OCI-LY7 (cell line): ENCODE results near the gene ENOSF1.

ENCODE experiments used
- EZH2phosphoT487 ChIP-seq: fragments of 200-600 bp; sonication (generic); IDR thresholded peaks from 2 replicates; pipeline ENCODE4 v1.6.1; 2018; ENCODE audit warnings: low read depth, borderline replicate concordance, mild to moderate bottlenecking, mixed run types, antibody characterized with exemption, low read length, moderate library complexity, mixed read lengths
- TF ChIP-seq, protein P1 (sequence below): fragments of 200-600 bp; sonication (generic); conservative IDR thresholded peaks from 2 replicates; pipeline ENCODE4 v1.5.1; 2014; ENCODE audit warnings: mild to moderate bottlenecking, antibody characterized with exemption, low read length, moderate library complexity, mixed read lengths

DNA sequence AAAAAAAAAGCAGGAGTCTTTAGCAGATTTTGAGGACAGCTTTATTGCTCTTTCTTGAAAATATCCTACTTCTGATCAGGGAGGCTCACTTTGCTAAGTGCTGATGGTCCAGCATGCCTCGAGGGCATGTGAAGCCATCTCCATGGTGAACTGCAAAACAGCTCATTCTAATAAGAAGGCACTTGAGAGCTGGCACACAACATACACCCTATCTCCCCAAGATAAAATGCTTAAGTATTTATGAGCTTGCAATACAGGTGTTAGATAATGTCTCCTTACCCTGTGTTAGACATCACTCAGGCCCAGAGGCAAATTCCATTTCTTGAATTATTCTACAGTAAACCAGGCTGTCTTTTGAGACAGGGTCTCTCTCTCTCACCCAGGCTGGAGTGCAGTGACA lies 2.7 kb downstream of the ENOSF1 start:
- TF ChIP-seq, protein P1, sequence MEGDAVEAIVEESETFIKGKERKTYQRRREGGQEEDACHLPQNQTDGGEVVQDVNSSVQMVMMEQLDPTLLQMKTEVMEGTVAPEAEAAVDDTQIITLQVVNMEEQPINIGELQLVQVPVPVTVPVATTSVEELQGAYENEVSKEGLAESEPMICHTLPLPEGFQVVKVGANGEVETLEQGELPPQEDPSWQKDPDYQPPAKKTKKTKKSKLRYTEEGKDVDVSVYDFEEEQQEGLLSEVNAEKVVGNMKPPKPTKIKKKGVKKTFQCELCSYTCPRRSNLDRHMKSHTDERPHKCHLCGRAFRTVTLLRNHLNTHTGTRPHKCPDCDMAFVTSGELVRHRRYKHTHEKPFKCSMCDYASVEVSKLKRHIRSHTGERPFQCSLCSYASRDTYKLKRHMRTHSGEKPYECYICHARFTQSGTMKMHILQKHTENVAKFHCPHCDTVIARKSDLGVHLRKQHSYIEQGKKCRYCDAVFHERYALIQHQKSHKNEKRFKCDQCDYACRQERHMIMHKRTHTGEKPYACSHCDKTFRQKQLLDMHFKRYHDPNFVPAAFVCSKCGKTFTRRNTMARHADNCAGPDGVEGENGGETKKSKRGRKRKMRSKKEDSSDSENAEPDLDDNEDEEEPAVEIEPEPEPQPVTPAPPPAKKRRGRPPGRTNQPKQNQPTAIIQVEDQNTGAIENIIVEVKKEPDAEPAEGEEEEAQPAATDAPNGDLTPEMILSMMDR, result no peak
- TF ChIP-seq EZH2phosphoT487, result no peak
